LNCaP clone FGC (cell line): ENCODE results near the gene PPARD.

Source experiments
- DNase-seq: peaks from one replicate; pipeline ENCODE4 v3.0.0-alpha.2; 2011; ENCODE audit warnings: low read depth
- H3K4me3 ChIP-seq: 2 replicates; pipeline ENCODE4 v1.5.1; 2011; ENCODE audit warnings: mild to moderate bottlenecking, low read depth, low read length, control low read depth
- CTCF ChIP-seq: IDR thresholded peaks from 2 replicates; pipeline ENCODE4 v1.5.1; 2012; ENCODE audit warnings: mild to moderate bottlenecking; ENCODE audit not compliant: control insufficient read depth, insufficient read depth; ENCODE audit errors: extremely low read depth

PPARD gene

DNA sequence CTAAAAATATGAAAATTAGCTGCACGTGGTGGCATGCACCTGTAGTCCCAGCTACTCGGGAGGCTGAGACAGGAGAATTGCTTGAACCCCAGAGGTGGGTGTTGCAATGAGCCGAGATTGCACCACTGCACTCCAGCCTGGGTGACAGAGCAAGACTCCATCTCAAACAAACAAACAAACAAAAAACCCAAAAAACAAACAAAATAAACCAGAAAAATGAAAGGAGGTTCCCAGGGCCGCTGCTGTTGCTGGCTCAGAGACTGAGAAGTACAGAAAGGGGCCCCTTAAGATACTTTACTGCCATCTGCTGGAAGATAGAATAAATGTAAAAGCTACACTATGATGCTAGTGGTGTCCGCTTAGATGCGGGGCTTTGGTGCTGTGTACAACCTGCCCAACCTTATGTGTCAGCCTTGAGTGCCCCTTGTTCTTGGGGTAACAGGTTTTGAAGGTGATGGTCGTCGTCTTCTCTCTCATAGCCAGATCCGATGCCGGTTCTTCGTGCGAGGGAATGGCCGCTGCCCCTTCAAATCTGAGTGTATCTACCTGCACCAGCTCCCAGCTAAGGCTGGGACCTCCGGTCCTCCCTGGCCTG lies 107.0 kb downstream of the PPARD start:
- no peak for DNase-seq
- TF ChIP-seq CTCF = peak; percentile 69
- H3K4me3 ChIP-seq = no peak overlapping the region

- no peak for DNase-seq
- peak overlapping the region; percentile 58 for H3K4me3 ChIP-seq
Measured at GRCh38 chr6:35451354-35452182, 109.2 kb downstream of the PPARD start.

DNA sequence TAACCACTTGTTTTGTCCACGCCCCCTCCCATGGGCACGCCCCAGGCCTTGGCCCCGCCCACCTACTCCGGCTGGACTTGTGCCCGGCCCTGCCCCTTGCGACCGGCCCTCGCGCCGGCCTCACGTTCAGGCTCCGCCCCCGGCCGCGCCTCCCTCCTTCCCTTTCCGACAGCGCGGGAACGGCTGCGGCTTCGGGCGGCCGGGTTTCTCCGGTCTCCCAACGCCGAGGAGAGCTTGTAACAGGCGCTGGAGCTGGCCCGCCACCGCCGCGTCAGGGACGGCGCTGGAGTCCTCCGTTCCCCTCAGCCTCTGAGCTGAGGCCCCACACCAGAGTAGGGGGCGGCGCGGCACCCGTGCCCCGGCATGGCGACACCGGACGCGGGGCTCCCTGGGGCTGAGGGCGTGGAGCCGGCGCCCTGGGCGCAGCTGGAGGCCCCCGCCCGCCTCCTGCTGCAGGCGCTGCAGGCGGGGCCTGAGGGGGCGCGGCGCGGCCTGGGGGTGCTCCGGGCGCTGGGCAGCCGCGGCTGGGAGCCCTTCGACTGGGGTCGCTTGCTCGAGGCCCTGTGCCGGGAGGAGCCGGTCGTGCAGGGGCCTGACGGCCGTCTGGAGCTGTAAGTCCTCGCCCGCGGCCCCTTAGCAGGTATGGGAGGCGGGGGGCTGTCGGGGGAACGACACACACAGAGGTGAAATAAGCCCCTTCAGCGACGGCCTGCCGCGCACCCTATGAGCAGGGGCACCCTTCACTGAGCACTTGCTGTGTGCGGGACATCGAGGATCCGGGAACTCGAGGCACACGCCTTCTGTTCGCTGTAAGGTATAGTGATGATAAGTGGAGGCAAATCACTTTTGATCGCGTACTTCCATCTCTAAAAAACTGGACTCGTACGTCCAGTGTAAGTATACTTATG lies 110.1 kb downstream of the PPARD start, which contains the start of gene FANCE:
Gene FANCE, plus strand, starts transcription at position 156 of the 908 bp plus-strand sequence. Its CDS starts 208 bp downstream, at position 364.
- H3K4me3 ChIP-seq = peak within 1 kb of the TSS; percentile 58
- DNase-seq = no peak
- no peak for TF ChIP-seq CTCF

More at GRCh38 chr6:35451354-35452182, 109.2 kb downstream of the PPARD start:
- TF ChIP-seq CTCF = no peak

- no peak for TF ChIP-seq CTCF
- peak overlapping the region; percentile 58 for H3K4me3 ChIP-seq
- DNase-seq = no peak
Measured at GRCh38 chr6:35453236-35453635, 110.9 kb downstream of the PPARD start.

DNA sequence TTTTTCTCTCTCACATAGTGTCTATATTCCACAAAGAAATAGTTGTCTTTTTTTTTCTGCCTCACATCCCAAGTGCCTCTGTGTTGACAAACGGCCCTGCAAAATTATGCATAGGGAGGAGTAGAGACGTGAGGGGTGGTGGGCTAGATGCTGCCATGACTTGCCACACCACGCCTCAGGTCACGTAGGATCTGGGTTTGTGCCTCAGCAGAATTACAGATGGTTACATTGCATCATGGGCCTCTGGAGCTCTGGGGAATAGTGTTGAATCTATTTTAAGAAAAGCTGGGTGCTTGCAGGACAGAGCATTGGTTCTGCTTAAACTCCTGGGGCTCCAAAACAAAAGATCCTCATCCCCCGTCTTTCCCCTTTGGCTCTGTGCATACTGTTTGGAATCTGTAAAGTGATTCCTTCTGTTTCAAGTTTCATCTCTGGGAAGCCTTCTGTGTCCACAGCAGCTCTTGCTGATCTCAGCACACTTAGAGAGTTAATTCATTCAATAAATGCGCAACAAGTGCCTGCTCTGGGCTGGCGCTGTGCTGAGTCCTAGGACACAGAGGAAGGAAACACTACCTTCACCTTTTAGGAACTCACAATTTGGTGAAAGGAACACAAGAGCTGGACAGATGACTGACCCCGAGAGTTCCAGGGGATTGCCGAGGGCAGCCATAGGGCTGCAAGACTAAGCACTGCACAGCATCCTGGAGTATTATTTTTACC lies 112.2 kb downstream of the PPARD start:
- H3K4me3 ChIP-seq = no peak overlapping the region
- TF ChIP-seq CTCF = no peak
- no peak for DNase-seq

DNA sequence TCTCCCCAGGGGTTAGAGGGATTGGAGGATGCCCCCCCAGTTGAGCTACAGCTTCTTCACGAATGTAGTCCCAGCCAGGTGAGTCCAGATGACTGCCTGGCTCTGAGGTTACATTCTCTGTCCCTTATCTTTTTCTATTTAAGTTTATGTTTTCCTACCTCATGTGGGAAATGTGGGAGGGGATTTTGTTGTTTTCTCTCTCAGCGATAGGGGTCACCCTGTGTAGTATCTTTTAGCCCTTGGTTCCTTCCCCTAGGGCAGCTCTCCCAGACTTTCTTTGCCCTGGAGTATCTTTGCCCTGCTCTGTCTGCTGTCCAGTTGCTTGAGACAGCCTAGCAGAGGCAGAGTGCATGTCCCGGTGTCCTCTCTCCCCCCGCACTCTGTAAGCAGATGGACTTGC lies 115.5 kb downstream of the PPARD start:
- no peak overlapping the region for H3K4me3 ChIP-seq
- no peak for TF ChIP-seq CTCF
- no peak for DNase-seq
